UCSD-AML1 (cell line): ENCODE data around the gene EEF2KMT.
"Not testable (repeated sequence)": the region's sequence is repeated elsewhere in the genome, so short reads cannot be mapped to it uniquely, and the experiment has no call there.

ENCODE experiments used
- DNase-seq: peaks from one replicate; lab custom pipeline; 2025; ENCODE audit not compliant: unreplicated experiment; lab: John Stamatoyannopoulos, UW

EEF2KMT gene

GRCh38 chr16:5095145-5095830, 2.3 kb downstream of the EEF2KMT start:
- not testable (repeated sequence) for DNase-seq

- not testable (repeated sequence) for DNase-seq
These were observed 3.8 kb downstream of the EEF2KMT start for GRCh38 chr16:5093746-5094145.

- not testable (repeated sequence) for DNase-seq
These were observed 4.5 kb downstream of the EEF2KMT start for GRCh38 chr16:5093081-5093480.

GRCh38 chr16:5090592-5090991, 7.0 kb downstream of the EEF2KMT start:
- DNase-seq, result not testable (repeated sequence)

GRCh38 chr16:5089911-5090555, 7.6 kb downstream of the EEF2KMT start:
- DNase-seq, result not testable (repeated sequence)

- DNase-seq, result not testable (repeated sequence)
These were observed 8.7 kb downstream of the EEF2KMT start for GRCh38 chr16:5088936-5089335.

GRCh38 chr16:5088086-5088790, 9.4 kb downstream of the EEF2KMT start:
- not testable (repeated sequence) for DNase-seq

GRCh38 chr16:5085716-5086115, 11.9 kb downstream of the EEF2KMT start:
- not testable (repeated sequence) for DNase-seq

GRCh38 chr16:5084802-5085201, 12.8 kb downstream of the EEF2KMT start:
- peak; percentile 44 for DNase-seq

GRCh38 chr16:5084099-5084731, 13.4 kb downstream of the EEF2KMT start:
- not testable (repeated sequence) for DNase-seq

GRCh38 chr16:5083646-5084045, 13.9 kb downstream of the EEF2KMT start:
- not testable (repeated sequence) for DNase-seq

GRCh38 chr16:5080996-5081395, 16.6 kb downstream of the EEF2KMT start:
- not testable (repeated sequence) for DNase-seq

GRCh38 chr16:5080461-5080860, 17.1 kb downstream of the EEF2KMT start:
- not testable (repeated sequence) for DNase-seq

- DNase-seq, result no peak
These were observed 19.0 kb downstream of the EEF2KMT start for GRCh38 chr16:5078626-5079025.

GRCh38 chr16:5077304-5077703, 20.3 kb downstream of the EEF2KMT start:
- no peak for DNase-seq

GRCh38 chr16:5075637-5076036, 22.0 kb downstream of the EEF2KMT start:
- DNase-seq, result no peak

- DNase-seq, result not testable (repeated sequence)
These were observed 23.8 kb downstream of the EEF2KMT start for GRCh38 chr16:5073771-5074170.

- DNase-seq, result no peak
These were observed 24.3 kb downstream of the EEF2KMT start for GRCh38 chr16:5073279-5073629.

- DNase-seq, result no peak
These were observed 25.0 kb downstream of the EEF2KMT start for GRCh38 chr16:5072334-5073278.

GRCh38 chr16:5071681-5072333, 25.8 kb downstream of the EEF2KMT start, which contains the start of gene ALG1:
Gene ALG1, plus strand, starts transcription at chr16:5071843. Its CDS starts 7 bp downstream, at chr16:5071850.
- peak; percentile 90 for DNase-seq
